ENCODE measurements around the gene CACNA1C. TPM values are rescaled to one million over a fixed set of nuclear protein-coding genes. Genes with fewer than 3 reads are reported as not detected.

Gene CACNA1C
- total RNA-seq, 2 experiments from 2014 or later, result 0.05 to 0.08 TPM

- Histone ChIP-seq H3K27ac (ENCODE audit: low read depth in 1 of 2, low read length in 2 of 2) (no peak overlapping the region), H3K4me1 (ENCODE audit: insufficient read depth, low read length) (no peaks in the 10 kb centered on the region), H3K9me3 (ENCODE audit: control insufficient read depth in 1 of 2, insufficient read depth in 1 of 2, low read length in 2 of 2) (no peaks in the 10 kb centered on the region), H3K27me3 (ENCODE audit: control insufficient read depth in 1 of 2, insufficient read depth in 2 of 2, low read length in 2 of 2) (no peaks in the 10 kb centered on the region), H3K4me3 (ENCODE audit: low read length) (no peak overlapping the region), H3K36me3 (ENCODE audit: insufficient read depth, low read length) (no peaks in the 10 kb centered on the region)
- no peaks in the 10 kb centered on the region for H3K36me3 Mint-ChIP-seq (ENCODE audit: low read depth)
- H3K4me1 Mint-ChIP-seq (ENCODE audit: low read depth), result peaks cover 12% of the 10 kb centered on the region
- ChIA-PET POLR2A (no interaction called here), CTCF (no interaction called here)
- no peak overlapping the region for H3K27ac Mint-ChIP-seq
- ATAC-seq (ENCODE audit: poor library complexity), result no peak
- no peaks in the 10 kb centered on the region for H3K9me3 Mint-ChIP-seq
- H3K4me3 Mint-ChIP-seq, result no peak overlapping the region
- no peak for TF ChIP-seq CTCF (IDR thresholded peaks at IDR 0.05)
- no peaks in the 10 kb centered on the region for H3K27me3 Mint-ChIP-seq
- intact Hi-C loops (cut with DNase I, micrococcal nuclease), result no loop called here
- DNase-seq, result no peak
These were observed 46.1 kb downstream of the CACNA1C start for GRCh38 chr12:2098852-2099251.

- H3K4me3 ChIP-seq (ENCODE audit: low read length), result no peak overlapping the region
- no peaks in the 10 kb centered on the region for H3K9me3 ChIP-seq (ENCODE audit: control insufficient read depth in 1 of 2, insufficient read depth in 1 of 2, low read length in 2 of 2)
- H3K9me3 Mint-ChIP-seq, result no peaks in the 10 kb centered on the region
- no peaks in the 10 kb centered on the region for H3K27me3 Mint-ChIP-seq
- no peak overlapping the region for H3K27ac Mint-ChIP-seq
- ATAC-seq (ENCODE audit: poor library complexity) (no peak), DNase-seq (no peak)
- no peak overlapping the region for H3K4me3 Mint-ChIP-seq
- no peaks in the 10 kb centered on the region for H3K36me3 Mint-ChIP-seq (ENCODE audit: low read depth)
- H3K27me3 ChIP-seq (ENCODE audit: control insufficient read depth in 1 of 2, insufficient read depth in 2 of 2, low read length in 2 of 2), result no peaks in the 10 kb centered on the region
- H3K36me3 ChIP-seq (ENCODE audit: insufficient read depth, low read length), result no peaks in the 10 kb centered on the region
- no peaks in the 10 kb centered on the region for H3K4me1 ChIP-seq (ENCODE audit: insufficient read depth, low read length)
- ChIA-PET CTCF (no interaction called here), POLR2A (no interaction called here)
- intact Hi-C loops (cut with DNase I, micrococcal nuclease), result no loop called here
- peaks cover 8% of the 10 kb centered on the region for H3K4me1 Mint-ChIP-seq (ENCODE audit: low read depth)
- H3K27ac ChIP-seq (ENCODE audit: low read depth in 1 of 2, low read length in 2 of 2), result no peak overlapping the region
- no peak for TF ChIP-seq CTCF (IDR thresholded peaks at IDR 0.05)
These were observed 46.8 kb downstream of the CACNA1C start for GRCh38 chr12:2099595-2099994.

- TF ChIP-seq CTCF (IDR thresholded peaks at IDR 0.05), result no peak
- no peak overlapping the region for H3K27ac ChIP-seq (ENCODE audit: low read depth in 1 of 2, low read length in 2 of 2)
- intact Hi-C loops (cut with DNase I, micrococcal nuclease), result no loop called here
- H3K36me3 Mint-ChIP-seq (ENCODE audit: low read depth), result no peaks in the 10 kb centered on the region
- no peaks in the 10 kb centered on the region for H3K27me3 ChIP-seq (ENCODE audit: control insufficient read depth in 1 of 2, insufficient read depth in 2 of 2, low read length in 2 of 2)
- DNase-seq, result no peak
- no peak overlapping the region for H3K27ac Mint-ChIP-seq
- H3K4me1 Mint-ChIP-seq (ENCODE audit: low read depth), result no peaks in the 10 kb centered on the region
- no peak overlapping the region for H3K4me3 Mint-ChIP-seq
- ChIA-PET POLR2A (no interaction called here), CTCF (no interaction called here)
- no peaks in the 10 kb centered on the region for H3K27me3 Mint-ChIP-seq
- no peak for ATAC-seq (ENCODE audit: poor library complexity)
- no peaks in the 10 kb centered on the region for H3K4me1 ChIP-seq (ENCODE audit: insufficient read depth, low read length)
- H3K9me3 ChIP-seq (ENCODE audit: control insufficient read depth in 1 of 2, insufficient read depth in 1 of 2, low read length in 2 of 2), result no peaks in the 10 kb centered on the region
- H3K36me3 ChIP-seq (ENCODE audit: insufficient read depth, low read length), result no peaks in the 10 kb centered on the region
- no peaks in the 10 kb centered on the region for H3K9me3 Mint-ChIP-seq
- H3K4me3 ChIP-seq (ENCODE audit: low read length), result no peak overlapping the region
These were observed 48.6 kb downstream of the CACNA1C start for GRCh38 chr12:2101359-2101758.

Measured in CD4-positive, alpha-beta T cell (primary cell).